Thyroid gland (tissue), 4 donors: ENCODE results near the gene TSHR. TPM values are rescaled to one million over a fixed set of nuclear protein-coding genes. Genes with fewer than 3 reads are reported as not detected.
A peak's percentile ranks its signal among the peaks of the same experiment; 100 is the strongest.

ENCODE experiments used
- DNase-seq, 2 donors: peaks; one replicate each; pipeline ENCODE4 v3.0.0-alpha.2; 2019
- H3K27ac ChIP-seq, 3 donors: fragments of 200-600 bp; sonication (generic); 1 replicate in 2 of 3; 2 replicates in 1 of 3; pipeline ENCODE4 v1.5.1; 2016 to 2019; ENCODE audit warnings: mild to moderate bottlenecking in 1 of 3, moderate library complexity in 1 of 3
- H3K27me3 ChIP-seq: fragments of 200-600 bp; sonication (generic); one replicate; pipeline ENCODE4 v1.5.1; 2019
- H3K36me3 ChIP-seq, 2 donors: fragments of 200-600 bp; sonication (generic); one replicate each; pipeline ENCODE4 v1.5.1; 2016 to 2019
- H3K4me1 ChIP-seq, 2 donors: fragments of 200-600 bp; sonication (generic); one replicate each; pipeline ENCODE4 v1.5.1; 2017 to 2019
- H3K4me3 ChIP-seq, 3 donors: fragments of 200-600 bp; sonication (generic); replicated peaks in 1 of 3; 1 replicate in 2 of 3; 2 replicates in 1 of 3; pipeline ENCODE4 v1.5.1; 2016; ENCODE audit warnings: mild to moderate bottlenecking in 1 of 3
- H3K9me3 ChIP-seq: fragments of 200-600 bp; sonication (generic); one replicate; pipeline ENCODE4 v1.5.1; 2017
- CTCF ChIP-seq, 6 experiments: fragments of 200-600 bp in 3 of 6; fragments of 450-650 bp in 3 of 6; sonication (generic) in 3 of 6; IDR thresholded peaks; one replicate each; pipeline ENCODE4 v1.5.1; 2016 to 2019; ENCODE audit warnings: antibody characterized with exemption in 6 of 6, mild to moderate bottlenecking in 2 of 6, inconsistent platforms in 1 of 6, moderate library complexity in 1 of 6
- POLR2A ChIP-seq, 2 donors: fragments of 450-650 bp; IDR thresholded peaks; one replicate each; pipeline ENCODE4 v1.6.1; 2017; ENCODE audit warnings: antibody characterized with exemption in 2 of 2, mild to moderate bottlenecking in 2 of 2, moderate library complexity in 1 of 2
- WGBS, 2 donors: methylation state at CpG; one replicate each; pipeline ENCODE4 v1.1.5; 2017; 5-methylcytosine and 5-hydroxymethylcytosine counted together
- intact Hi-C: fragments of 100-400 bp; cut with DNase I; formaldehyde crosslinking; loops from one replicate; pipeline ENCODE4 v1.15.1; 2023
- total RNA-seq, 4 donors: library from RNA; depleted of rRNA; stranded (reverse); fragments of >200 nt; gene quantifications; one replicate each; pipeline ENCODE4 v1.2.3, GENCODE V29; 2016

Gene TSHR
- total RNA-seq, 4 donors from 2014 or later: 551 to 711 (median 608) TPM

DNA sequence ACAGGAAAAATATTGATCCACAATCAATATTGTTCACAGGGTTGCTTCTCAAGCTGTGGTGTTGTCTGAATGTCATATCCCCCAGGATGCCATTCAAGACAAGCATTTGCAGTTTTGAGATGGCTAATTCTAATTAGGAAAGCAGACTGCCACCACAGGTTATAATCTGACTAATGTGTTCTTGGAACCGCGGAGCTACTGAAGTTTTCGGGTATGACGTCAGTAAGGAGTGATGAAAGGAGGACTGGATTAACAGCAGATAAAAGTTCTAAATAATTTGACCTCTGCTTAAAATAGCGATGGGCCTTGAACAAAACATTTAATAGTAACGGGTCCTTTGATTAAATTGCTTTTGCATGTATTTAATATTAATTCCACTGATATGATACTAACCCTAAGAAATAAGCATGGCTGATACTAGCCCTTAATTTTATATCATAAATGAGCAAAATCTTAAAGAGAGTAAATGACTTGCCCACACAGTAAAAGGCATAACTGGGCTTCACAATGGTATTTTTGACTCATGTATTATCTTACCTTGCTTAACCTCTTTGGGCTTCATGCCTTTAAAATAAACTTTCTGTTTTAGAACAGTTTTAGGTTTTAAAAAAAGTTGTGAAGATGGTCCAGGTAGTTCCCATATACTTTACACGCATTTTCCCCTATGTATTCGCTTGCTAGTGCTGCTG is 50.3 kb downstream of the TSHR start:
- 94% methylated on average over 8 of the region's 8 CpGs for WGBS, 2 donors
- H3K27ac ChIP-seq: peak overlapping the region; percentile 50 to 77 (median 62)
- H3K9me3 ChIP-seq: no peaks in the 10 kb centered on the region
- H3K27me3 ChIP-seq: no peaks in the 10 kb centered on the region
- H3K4me1 ChIP-seq: peaks cover 49 to 56% of the 10 kb centered on the region in 2 donors
- no peak for DNase-seq
- H3K4me3 ChIP-seq: no peak overlapping the region
- intact Hi-C loops: no loop called here
- TF ChIP-seq CTCF (IDR thresholded peaks at IDR 0.05) (no peak), POLR2A (IDR thresholded peaks at IDR 0.05) (no peak)
- no peaks in the 10 kb centered on the region for H3K36me3 ChIP-seq

- WGBS, 2 donors: 93 to 97% methylated on average over 3 of the region's 3 CpGs
- no peak for DNase-seq
- H3K27me3 ChIP-seq: no peaks in the 10 kb centered on the region
- H3K9me3 ChIP-seq: no peaks in the 10 kb centered on the region
- no peaks in the 10 kb centered on the region for H3K36me3 ChIP-seq
- no peak overlapping the region for H3K4me3 ChIP-seq
- TF ChIP-seq CTCF (IDR thresholded peaks at IDR 0.05): no peak
- TF ChIP-seq POLR2A (IDR thresholded peaks at IDR 0.05): no peak
- H3K4me1 ChIP-seq: peaks cover 44 to 50% of the 10 kb centered on the region in 2 donors
- intact Hi-C loops: no loop called here
- peak overlapping the region; percentile 50 to 77 (median 62) for H3K27ac ChIP-seq
Measured at GRCh38 chr14:81006266-81006665, 50.8 kb downstream of the TSHR start.

- no peaks in the 10 kb centered on the region for H3K9me3 ChIP-seq
- intact Hi-C loops: no loop called here
- H3K27ac ChIP-seq: peak overlapping the region in 2 of 3 donors; percentile 62 to 77
- WGBS, 2 donors: 62 to 74% methylated on average over 1 of the region's 1 CpG
- no peaks in the 10 kb centered on the region for H3K36me3 ChIP-seq
- H3K4me3 ChIP-seq: no peak overlapping the region
- no peaks in the 10 kb centered on the region for H3K27me3 ChIP-seq
- H3K4me1 ChIP-seq: peaks cover 38 to 45% of the 10 kb centered on the region in 2 donors
- no peak for TF ChIP-seq POLR2A (IDR thresholded peaks at IDR 0.05)
- no peak for TF ChIP-seq CTCF (IDR thresholded peaks at IDR 0.05)
- DNase-seq: no peak
Measured at GRCh38 chr14:81007131-81007530, 51.7 kb downstream of the TSHR start.

- H3K9me3 ChIP-seq: no peaks in the 10 kb centered on the region
- no peaks in the 10 kb centered on the region for H3K27me3 ChIP-seq
- no peak for DNase-seq
- H3K4me3 ChIP-seq: no peak overlapping the region
- peaks cover 32 to 38% of the 10 kb centered on the region in 2 donors for H3K4me1 ChIP-seq
- intact Hi-C loops: no loop called here
- TF ChIP-seq CTCF (IDR thresholded peaks at IDR 0.05) (no peak), POLR2A (IDR thresholded peaks at IDR 0.05) (no peak)
- no peaks in the 10 kb centered on the region for H3K36me3 ChIP-seq
- H3K27ac ChIP-seq: peak overlapping the region in 2 of 3 donors; percentile 29 to 34
- 91 to 93% methylated on average over 2 of the region's 2 CpGs for WGBS, 2 donors
Measured at GRCh38 chr14:81009346-81009745, 53.9 kb downstream of the TSHR start.

GRCh38 chr14:81018251-81018650 is 62.8 kb downstream of the TSHR start:
- 65 to 80% methylated on average over 3 of the region's 3 CpGs for WGBS, 2 donors
- Histone ChIP-seq H3K27ac (peak overlapping the region in 2 of 3 donors; percentile 56 to 86), H3K4me1 (peaks cover 41 to 43% of the 10 kb centered on the region in 2 donors), H3K27me3 (no peaks in the 10 kb centered on the region), H3K36me3 (no peaks in the 10 kb centered on the region), H3K4me3 (no peak overlapping the region), H3K9me3 (no peaks in the 10 kb centered on the region)
- no peak for DNase-seq
- intact Hi-C loops: no loop called here
- TF ChIP-seq CTCF (IDR thresholded peaks at IDR 0.05) (no peak), POLR2A (IDR thresholded peaks at IDR 0.05) (no peak)
